Pancreas (tissue), 10 donors: ENCODE results near the gene C1QTNF5. TPM values are rescaled to one million over a fixed set of nuclear protein-coding genes. Genes with fewer than 3 reads are reported as not detected.

Experiments
- ATAC-seq, 4 donors: fragments of 200-7000 bp; cut with Tn5 transposase; one replicate each; pipeline versions ENCODE4 v1.8.0 to v1.9.1; 2020; ENCODE audit warnings: mild to moderate bottlenecking in 4 of 4, moderate library complexity in 4 of 4
- DNase-seq, 6 donors: peaks; one replicate each; pipeline ENCODE4 v3.0.0-alpha.2; 2020
- FAIRE-seq: peaks from 2 replicates; lab custom pipeline; 2012; peaks lifted over from hg19 to GRCh38; lab: Jason Lieb, UNC
- H3K27ac ChIP-seq, 4 donors: fragments of 200-600 bp; sonication (generic); 1 replicate in 3 of 4; 2 replicates in 1 of 4; pipeline versions ENCODE4 v1.5.0 to v1.8.0; 2020
- H3K27me3 ChIP-seq, 4 donors: fragments of 200-600 bp; one replicate each; pipeline ENCODE4 v1.8.0; 2021
- H3K36me3 ChIP-seq, 3 donors: fragments of 200-600 bp; sonication (generic) in 1 of 3; one replicate each; pipeline versions ENCODE4 v1.5.0 to v1.8.0; 2020 to 2021
- H3K4me1 ChIP-seq, 3 donors: fragments of 200-600 bp; one replicate each; pipeline ENCODE4 v1.8.0; 2021
- H3K4me3 ChIP-seq, 4 donors: fragments of 200-600 bp; sonication (generic) in 2 of 4; one replicate each; pipeline versions ENCODE4 v1.5.0 to v1.8.0; 2020 to 2021
- H3K9me3 ChIP-seq, 4 donors: fragments of 200-600 bp; one replicate each; pipeline ENCODE4 v1.8.0; 2021
- CTCF ChIP-seq, 4 donors: fragments of 200-600 bp; sonication (generic) in 3 of 4; IDR thresholded peaks; one replicate each; pipeline versions ENCODE4 v1.5.0 to v1.8.0; 2021; ENCODE audit warnings: antibody characterized with exemption in 4 of 4
- WGBS, 2 donors: extraction: QIAGEN DNeasy Blood & Tissue Kit; methylation state at CpG; one replicate each; pipeline ENCODE4 v1.1.7; 2013; 5-methylcytosine and 5-hydroxymethylcytosine counted together
- intact Hi-C, 3 donors: fragments of 100-400 bp; cut with DNase I; formaldehyde crosslinking; loops; one replicate each; pipeline versions ENCODE4 v1.11.1 to v1.14.2; 2022
- polyA plus RNA-seq, 2 donors: library from polyadenylated mRNA; stranded (reverse); fragments of 200-250 nt; gene quantifications; one replicate each; pipeline ENCODE4 v1.2.3, GENCODE V29; 2013
- total RNA-seq, 6 donors: library from RNA; stranded (reverse); fragmentation: NEBNext Ultra II Directional in 4 of 6; extraction: Animal tissue kit (Norgen Biotek cat#: 25700) in 4 of 6; gene quantifications; one replicate each; pipeline versions ENCODE4 v1.2.1 to v1.2.4, GENCODE V29; 2021 to 2023
- donor health status: healthy with polysubstance abuse.
- donor health status: DM: no; HTN: no; CAD: no; lungs with moderate emphysema.
- donor health status: DM: no; HTN: no; CAD: no.
- donor health status: control.
- donor health status: control.
- donor health status: Bipolar disorder and iron deficiency.
- donor health status: DM: yes; HTN: yes; CAD: no.
- donor health status: DM: no; HTN: no; CAD: no.
- donor health status: DM: no; HTN: no; CAD: no.
- donor health status: DM: yes; HTN: yes; CAD: no.

The C1QTNF5 gene
- total and polyA plus RNA-seq, 8 donors, result 6.7 to 27.9 (median 15.7) TPM

- no peak for ATAC-seq
Measured at GRCh38 chr11:119378851-119379465, 38.3 kb upstream of the C1QTNF5 start.

GRCh38 chr11:119377961-119378667 lies 37.4 kb upstream of the C1QTNF5 start:
- intact Hi-C loops, result loop anchor here in 2 of 3 donors (5.0 to 10.0 kb wide), 2 partner anchors 41 to 53 kb away; no protein-coding TSS in a partner anchor
- FAIRE-seq (no peak), DNase-seq (no peak), ATAC-seq (no peak)
- H3K27ac ChIP-seq, result peak overlapping the region in 3 of 4 donors; percentile 81 to 87 (median 86)
- no peaks in the 10 kb centered on the region for H3K9me3 ChIP-seq
- WGBS, 2 donors, result 56 to 63% methylated on average over 6 of the region's 6 CpGs
- H3K27me3 ChIP-seq, result no peaks in the 10 kb centered on the region
- H3K36me3 ChIP-seq, result no peaks in the 10 kb centered on the region
- H3K4me3 ChIP-seq, result no peak overlapping the region
- no peak for TF ChIP-seq CTCF (IDR thresholded peaks at IDR 0.05)
- H3K4me1 ChIP-seq, result peaks cover 7 to 12% (median 11%) of the 10 kb centered on the region in 3 donors

More at GRCh38 chr11:119378851-119379465, 38.3 kb upstream of the C1QTNF5 start:
- DNase-seq (no peak), FAIRE-seq (no peak)
- Histone ChIP-seq H3K36me3 (no peaks in the 10 kb centered on the region), H3K9me3 (no peaks in the 10 kb centered on the region), H3K27ac (peak overlapping the region in 2 of 4 donors; percentile 86 to 87), H3K4me1 (peaks cover 7 to 12% (median 11%) of the 10 kb centered on the region in 3 donors), H3K4me3 (no peak overlapping the region), H3K27me3 (no peaks in the 10 kb centered on the region)
- 36 to 43% methylated on average over 10 of the region's 10 CpGs for WGBS, 2 donors
- no peak for TF ChIP-seq CTCF (IDR thresholded peaks at IDR 0.05)
- intact Hi-C loops, result loop anchor here in 2 of 3 donors (5.0 to 10.0 kb wide), 2 partner anchors 42 to 54 kb away; no protein-coding TSS in a partner anchor

GRCh38 chr11:119377112-119377901 lies 36.6 kb upstream of the C1QTNF5 start:
- Histone ChIP-seq H3K27ac (peak overlapping the region in 3 of 4 donors; percentile 81 to 87 (median 86)), H3K4me3 (no peak overlapping the region), H3K27me3 (no peaks in the 10 kb centered on the region), H3K36me3 (no peaks in the 10 kb centered on the region), H3K4me1 (peaks cover 7 to 12% (median 11%) of the 10 kb centered on the region in 3 donors), H3K9me3 (no peaks in the 10 kb centered on the region)
- TF ChIP-seq CTCF (IDR thresholded peaks at IDR 0.05), result no peak
- intact Hi-C loops, result loop anchor here in 2 of 3 donors (5.0 to 10.0 kb wide), 2 partner anchors 40 to 53 kb away; no protein-coding TSS in a partner anchor
- ATAC-seq (no peak), FAIRE-seq (no peak), DNase-seq (no peak)
- WGBS, 2 donors, result 52 to 53% methylated on average over 12 of the region's 12 CpGs

GRCh38 chr11:119376197-119376847 lies 35.6 kb upstream of the C1QTNF5 start:
- Histone ChIP-seq H3K4me3 (no peak overlapping the region), H3K9me3 (no peaks in the 10 kb centered on the region), H3K4me1 (peaks cover 7 to 12% (median 7%) of the 10 kb centered on the region in 3 donors), H3K27ac (peak overlapping the region; percentile 78 to 87 (median 84)), H3K36me3 (no peaks in the 10 kb centered on the region), H3K27me3 (no peaks in the 10 kb centered on the region)
- DNase-seq, result peak; percentile 65 to 90 (median 78)
- peak; percentile 42 to 74 (median 63) for ATAC-seq
- WGBS, 2 donors, result 46 to 57% methylated on average over 11 of the region's 11 CpGs
- no peak for TF ChIP-seq CTCF (IDR thresholded peaks at IDR 0.05)
- intact Hi-C loops, result loop anchor here in 2 of 3 donors (5.0 to 10.0 kb wide), 2 partner anchors 39 to 52 kb away; no protein-coding TSS in a partner anchor
- no peak for FAIRE-seq
